AG10803 (cell line): ENCODE data around the gene PRKCZ.

Source experiments
- DNase-seq: peaks from one replicate; pipeline ENCODE4 v3.0.0; 2010; ENCODE audit warnings: low read depth
- H3K4me3 ChIP-seq: 2 replicates; pipeline ENCODE4 v1.5.1; 2011; ENCODE audit warnings: mild to moderate bottlenecking, low read length, control low read depth
- TF ChIP-seq, protein P1 (sequence below): conservative IDR thresholded peaks from 2 replicates; pipeline ENCODE4 v1.5.1; 2011; ENCODE audit warnings: mild to moderate bottlenecking, low read length, control low read depth, inconsistent platforms

Gene PRKCZ

DNA sequence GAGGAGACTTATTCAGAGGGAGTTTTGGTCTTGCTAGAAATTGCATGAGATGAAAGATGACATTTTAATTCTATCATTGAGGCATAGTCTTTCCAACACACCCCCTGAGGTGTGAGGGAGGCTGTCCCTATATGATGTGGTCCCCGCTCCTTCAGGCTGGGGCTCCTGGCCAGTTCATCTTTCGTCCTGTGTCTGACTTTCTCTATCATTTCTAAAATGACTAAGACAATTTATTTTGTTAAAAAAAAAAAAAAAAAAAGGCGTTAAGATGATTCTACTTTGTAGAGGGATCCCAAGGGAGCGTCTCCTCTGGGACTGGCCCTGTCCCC is 50.5 kb downstream of the PRKCZ start:
- TF ChIP-seq, protein P1, sequence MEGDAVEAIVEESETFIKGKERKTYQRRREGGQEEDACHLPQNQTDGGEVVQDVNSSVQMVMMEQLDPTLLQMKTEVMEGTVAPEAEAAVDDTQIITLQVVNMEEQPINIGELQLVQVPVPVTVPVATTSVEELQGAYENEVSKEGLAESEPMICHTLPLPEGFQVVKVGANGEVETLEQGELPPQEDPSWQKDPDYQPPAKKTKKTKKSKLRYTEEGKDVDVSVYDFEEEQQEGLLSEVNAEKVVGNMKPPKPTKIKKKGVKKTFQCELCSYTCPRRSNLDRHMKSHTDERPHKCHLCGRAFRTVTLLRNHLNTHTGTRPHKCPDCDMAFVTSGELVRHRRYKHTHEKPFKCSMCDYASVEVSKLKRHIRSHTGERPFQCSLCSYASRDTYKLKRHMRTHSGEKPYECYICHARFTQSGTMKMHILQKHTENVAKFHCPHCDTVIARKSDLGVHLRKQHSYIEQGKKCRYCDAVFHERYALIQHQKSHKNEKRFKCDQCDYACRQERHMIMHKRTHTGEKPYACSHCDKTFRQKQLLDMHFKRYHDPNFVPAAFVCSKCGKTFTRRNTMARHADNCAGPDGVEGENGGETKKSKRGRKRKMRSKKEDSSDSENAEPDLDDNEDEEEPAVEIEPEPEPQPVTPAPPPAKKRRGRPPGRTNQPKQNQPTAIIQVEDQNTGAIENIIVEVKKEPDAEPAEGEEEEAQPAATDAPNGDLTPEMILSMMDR, result no peak
- no peak for DNase-seq
- H3K4me3 ChIP-seq, result no peak overlapping the region

DNA sequence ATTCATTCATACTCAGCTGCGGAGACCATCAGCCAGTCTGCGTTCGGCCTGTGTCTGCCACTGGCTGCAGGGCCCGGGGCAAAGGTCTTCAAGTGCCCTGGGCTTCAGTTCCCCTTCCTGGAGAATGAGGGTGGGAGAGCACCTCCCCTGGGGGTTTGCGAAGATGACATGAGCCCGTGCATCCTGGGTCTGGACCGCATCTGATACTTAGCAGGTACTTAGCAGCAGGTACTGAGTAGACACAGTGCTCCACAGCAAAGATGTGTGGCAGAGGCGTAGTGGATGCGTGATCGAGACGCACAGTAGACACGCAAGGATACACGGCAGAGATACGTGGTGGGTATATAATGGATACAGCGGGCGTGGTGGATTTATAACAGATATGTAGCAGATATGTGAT is 51.3 kb downstream of the PRKCZ start:
- no peak overlapping the region for H3K4me3 ChIP-seq
- TF ChIP-seq, protein P1, result no peak
- no peak for DNase-seq

DNA sequence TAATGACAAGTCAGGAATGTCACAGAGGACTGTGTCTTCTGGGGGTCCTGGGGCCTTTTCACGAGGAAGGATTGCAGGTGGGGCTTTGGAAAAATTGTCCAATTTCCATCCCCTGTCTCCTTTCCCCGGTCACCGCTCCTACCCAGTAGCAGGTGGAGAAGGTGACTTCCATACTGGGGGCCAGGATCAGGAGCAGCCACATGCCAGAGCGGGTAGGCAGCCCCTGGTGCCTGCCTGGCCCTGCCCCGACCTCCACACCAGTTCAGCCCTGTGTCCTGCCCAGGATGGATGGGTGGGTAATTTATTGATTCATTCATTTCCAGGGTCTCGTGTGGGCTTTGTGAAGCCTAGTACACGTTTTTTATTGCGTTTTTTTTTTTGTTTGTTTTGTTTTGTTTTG is 51.7 kb downstream of the PRKCZ start:
- TF ChIP-seq, protein P1, result no peak
- no peak for DNase-seq
- H3K4me3 ChIP-seq, result no peak overlapping the region

DNA sequence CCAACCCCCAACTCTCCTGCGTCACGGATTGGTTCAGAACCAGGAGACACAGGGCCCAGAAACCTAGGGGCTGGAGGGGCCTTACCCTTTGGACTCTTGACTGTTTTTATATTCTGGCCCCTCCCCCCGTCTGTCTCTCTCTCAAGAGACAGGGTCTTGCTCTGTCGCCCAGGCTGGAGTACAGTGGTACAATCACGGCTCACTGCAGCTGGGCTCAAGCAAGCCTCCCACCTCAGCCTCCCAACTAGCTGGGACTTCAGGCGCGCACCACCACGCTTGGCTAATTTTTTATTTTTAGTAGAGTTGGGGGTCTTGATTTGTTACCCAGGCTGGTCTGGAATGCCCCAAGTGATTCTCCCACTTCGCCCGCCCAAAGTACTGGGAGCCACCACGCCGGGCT is 52.5 kb downstream of the PRKCZ start:
- TF ChIP-seq, protein P1, result no peak
- no peak overlapping the region for H3K4me3 ChIP-seq
- no peak for DNase-seq

DNA sequence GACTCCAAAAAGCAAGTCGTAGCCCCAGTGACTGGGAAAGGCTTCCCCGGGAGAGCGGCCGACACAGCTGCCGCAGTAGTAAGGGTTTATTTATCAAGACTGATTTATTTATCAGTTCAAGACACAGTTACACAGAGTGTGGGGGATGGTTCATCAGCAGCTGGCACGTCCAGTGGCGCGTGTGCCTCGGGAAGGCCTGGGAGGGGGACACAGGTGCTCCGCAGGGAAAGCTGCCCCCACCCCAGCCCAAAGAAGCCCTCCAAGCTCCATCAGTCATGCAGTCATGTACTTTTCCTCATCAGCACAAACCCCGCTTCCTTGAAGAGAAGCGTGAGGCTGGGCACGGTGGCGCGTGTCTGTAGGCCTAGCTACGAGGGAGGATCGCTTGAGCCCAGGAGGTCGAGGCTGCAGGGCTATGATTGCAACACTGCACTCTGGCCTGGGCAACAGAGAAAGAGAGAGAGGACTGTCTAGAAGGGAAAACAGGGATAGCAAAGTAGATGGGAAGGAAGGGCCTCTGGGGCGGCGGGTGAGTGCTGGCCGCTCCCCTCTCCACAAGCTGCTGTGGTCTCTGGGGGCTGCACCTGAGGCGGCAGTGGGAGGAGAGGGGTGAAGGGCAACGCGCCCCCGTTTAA is 53.2 kb downstream of the PRKCZ start:
- no peak overlapping the region for H3K4me3 ChIP-seq
- DNase-seq, result no peak
- TF ChIP-seq, protein P1, result no peak

DNA sequence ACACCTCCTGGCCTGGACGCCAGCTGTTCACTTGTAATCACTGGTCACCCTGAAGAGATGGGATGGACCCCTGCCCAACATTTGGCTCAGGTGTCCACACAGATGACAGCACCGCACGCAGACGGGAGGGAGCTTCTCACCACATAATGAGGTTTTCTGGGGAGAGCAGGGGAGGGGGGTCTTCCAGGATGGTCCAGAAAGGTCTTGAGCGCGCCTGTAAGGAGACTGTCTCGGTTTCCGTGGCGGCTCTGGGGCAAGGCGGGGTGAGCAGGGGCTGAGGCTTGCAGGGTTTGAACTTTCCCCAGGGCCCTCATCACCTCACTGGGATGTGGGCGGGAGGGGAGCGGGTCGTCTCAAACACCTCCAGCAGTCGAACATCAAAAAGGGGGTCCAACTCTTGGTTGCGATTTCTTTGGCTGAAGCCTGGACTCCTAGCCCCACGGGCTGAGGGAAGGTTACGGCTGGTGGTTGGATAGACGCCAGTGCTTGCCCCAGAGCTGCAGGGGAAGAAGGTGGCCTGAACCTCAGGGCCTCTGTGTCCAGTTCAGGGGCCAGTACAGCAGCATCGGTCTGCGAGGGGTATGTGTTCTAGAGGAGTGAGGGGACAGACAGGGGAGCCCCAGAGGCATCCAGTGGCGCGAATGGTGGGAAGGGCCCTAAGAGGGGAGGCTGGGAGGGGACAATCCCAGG is 53.8 kb downstream of the PRKCZ start:
- DNase-seq, result no peak
- no peak overlapping the region for H3K4me3 ChIP-seq
- TF ChIP-seq, protein P1, result no peak
